Measurements from ENCODE around the gene PLA2G4F.

Gene PLA2G4F

GRCh38 chr15:42146551-42147430, 9.6 kb downstream of the PLA2G4F start:
- DNase-seq (ENCODE audit: low spot score): no peak

GRCh38 chr15:42145546-42146455, 10.6 kb downstream of the PLA2G4F start:
- no peak for DNase-seq (ENCODE audit: low spot score)

GRCh38 chr15:42144841-42145375, 11.5 kb downstream of the PLA2G4F start:
- DNase-seq (ENCODE audit: low spot score): no peak

GRCh38 chr15:42143866-42144625, 12.4 kb downstream of the PLA2G4F start:
- DNase-seq (ENCODE audit: low spot score): no peak

- no peak for DNase-seq (ENCODE audit: low spot score)
These were observed 13.1 kb downstream of the PLA2G4F start for GRCh38 chr15:42143356-42143755.

GRCh38 chr15:42141795-42142667, 14.4 kb downstream of the PLA2G4F start:
- DNase-seq (ENCODE audit: low spot score): no peak

- DNase-seq (ENCODE audit: low spot score): no peak
These were observed 15.2 kb downstream of the PLA2G4F start for GRCh38 chr15:42141246-42141645.

GRCh38 chr15:42140383-42141070, 15.9 kb downstream of the PLA2G4F start:
- DNase-seq (ENCODE audit: low spot score): no peak

- no peak for DNase-seq (ENCODE audit: low spot score)
These were observed 16.8 kb downstream of the PLA2G4F start for GRCh38 chr15:42139596-42139995.

- peak; percentile 33 for DNase-seq (ENCODE audit: low spot score)
These were observed 17.5 kb downstream of the PLA2G4F start for GRCh38 chr15:42138968-42139386.

- DNase-seq (ENCODE audit: low spot score): no peak
These were observed 18.0 kb downstream of the PLA2G4F start for GRCh38 chr15:42138411-42138810.

GRCh38 chr15:42137461-42138261, 18.8 kb downstream of the PLA2G4F start:
- peak; percentile 52 for DNase-seq (ENCODE audit: low spot score)

GRCh38 chr15:42136513-42136912, 19.9 kb downstream of the PLA2G4F start:
- no peak for DNase-seq (ENCODE audit: low spot score)

GRCh38 chr15:42135351-42135750, 21.1 kb downstream of the PLA2G4F start:
- no peak for DNase-seq (ENCODE audit: low spot score)

- DNase-seq (ENCODE audit: low spot score): peak; percentile 19
These were observed 21.7 kb downstream of the PLA2G4F start for GRCh38 chr15:42134617-42135245.

GRCh38 chr15:42133886-42134502, 22.4 kb downstream of the PLA2G4F start:
- DNase-seq (ENCODE audit: low spot score): peak; percentile 69

GRCh38 chr15:42133356-42133755, 23.1 kb downstream of the PLA2G4F start:
- DNase-seq (ENCODE audit: low spot score): no peak
